ENCODE measurements around the gene SPACA7.

DNA sequence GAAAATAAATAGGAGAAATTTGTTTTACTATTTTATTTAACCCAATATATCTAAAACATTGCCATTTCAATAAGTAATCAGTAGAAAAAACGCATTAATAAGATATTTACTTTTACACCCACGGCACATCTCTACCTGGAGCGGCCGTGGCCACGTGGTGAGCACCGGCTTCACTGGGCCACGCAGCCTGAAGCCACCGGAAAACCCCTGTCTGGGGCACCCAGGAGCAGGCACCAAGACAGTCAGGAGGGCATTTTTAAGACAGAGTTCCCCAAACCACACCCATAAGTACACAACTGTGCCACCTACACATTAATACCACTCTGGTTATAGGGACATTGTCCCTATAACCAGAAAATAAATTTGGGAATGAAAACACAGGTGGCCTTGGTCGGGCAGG is 80.9 kb downstream of the SPACA7 start:
- TF ChIP-seq, protein P1, sequence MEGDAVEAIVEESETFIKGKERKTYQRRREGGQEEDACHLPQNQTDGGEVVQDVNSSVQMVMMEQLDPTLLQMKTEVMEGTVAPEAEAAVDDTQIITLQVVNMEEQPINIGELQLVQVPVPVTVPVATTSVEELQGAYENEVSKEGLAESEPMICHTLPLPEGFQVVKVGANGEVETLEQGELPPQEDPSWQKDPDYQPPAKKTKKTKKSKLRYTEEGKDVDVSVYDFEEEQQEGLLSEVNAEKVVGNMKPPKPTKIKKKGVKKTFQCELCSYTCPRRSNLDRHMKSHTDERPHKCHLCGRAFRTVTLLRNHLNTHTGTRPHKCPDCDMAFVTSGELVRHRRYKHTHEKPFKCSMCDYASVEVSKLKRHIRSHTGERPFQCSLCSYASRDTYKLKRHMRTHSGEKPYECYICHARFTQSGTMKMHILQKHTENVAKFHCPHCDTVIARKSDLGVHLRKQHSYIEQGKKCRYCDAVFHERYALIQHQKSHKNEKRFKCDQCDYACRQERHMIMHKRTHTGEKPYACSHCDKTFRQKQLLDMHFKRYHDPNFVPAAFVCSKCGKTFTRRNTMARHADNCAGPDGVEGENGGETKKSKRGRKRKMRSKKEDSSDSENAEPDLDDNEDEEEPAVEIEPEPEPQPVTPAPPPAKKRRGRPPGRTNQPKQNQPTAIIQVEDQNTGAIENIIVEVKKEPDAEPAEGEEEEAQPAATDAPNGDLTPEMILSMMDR (IDR thresholded peaks at IDR 0.05): no peak
- TF ChIP-seq EP300 (IDR thresholded peaks at IDR 0.05): no peak
- no peak for TF ChIP-seq POLR2A (IDR thresholded peaks at IDR 0.05)
